HG03432 (cell line): ENCODE data around the gene CAPN12.

ENCODE experiments used
- ATAC-seq: cut with Tn5 transposase; IDR thresholded peaks from one replicate; pipeline ENCODE4 v1.9.1; 2021; ENCODE audit warnings: mild to moderate bottlenecking, moderate library complexity; ENCODE audit not compliant: unreplicated experiment

CAPN12 gene

DNA sequence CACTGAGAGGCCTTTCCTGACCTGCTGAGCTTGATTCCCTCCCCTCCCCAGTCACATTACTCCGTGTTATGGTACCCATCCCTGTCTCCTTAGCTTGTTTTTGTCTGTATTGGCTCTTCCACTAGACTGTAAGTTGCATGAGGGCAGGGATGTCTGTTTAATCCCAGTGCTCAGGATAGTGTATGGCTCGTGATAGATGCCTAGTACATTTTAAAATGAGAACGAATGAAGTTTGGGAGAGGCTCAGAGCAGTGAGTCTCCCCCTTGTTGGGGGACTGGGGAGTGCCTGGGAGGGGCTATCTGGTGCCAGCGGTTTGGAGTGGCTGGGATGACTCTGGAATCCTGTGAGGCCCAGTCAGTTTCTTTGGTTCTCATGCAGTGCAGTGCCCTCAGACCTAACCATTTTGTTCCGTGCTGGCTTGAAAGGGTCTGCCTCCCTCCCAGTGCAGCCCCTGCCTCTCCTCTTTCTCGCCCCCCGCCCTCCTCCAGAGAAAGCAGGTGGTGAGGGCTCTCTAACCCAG, 61.3 kb downstream of the CAPN12 start:
- no peak for ATAC-seq

DNA sequence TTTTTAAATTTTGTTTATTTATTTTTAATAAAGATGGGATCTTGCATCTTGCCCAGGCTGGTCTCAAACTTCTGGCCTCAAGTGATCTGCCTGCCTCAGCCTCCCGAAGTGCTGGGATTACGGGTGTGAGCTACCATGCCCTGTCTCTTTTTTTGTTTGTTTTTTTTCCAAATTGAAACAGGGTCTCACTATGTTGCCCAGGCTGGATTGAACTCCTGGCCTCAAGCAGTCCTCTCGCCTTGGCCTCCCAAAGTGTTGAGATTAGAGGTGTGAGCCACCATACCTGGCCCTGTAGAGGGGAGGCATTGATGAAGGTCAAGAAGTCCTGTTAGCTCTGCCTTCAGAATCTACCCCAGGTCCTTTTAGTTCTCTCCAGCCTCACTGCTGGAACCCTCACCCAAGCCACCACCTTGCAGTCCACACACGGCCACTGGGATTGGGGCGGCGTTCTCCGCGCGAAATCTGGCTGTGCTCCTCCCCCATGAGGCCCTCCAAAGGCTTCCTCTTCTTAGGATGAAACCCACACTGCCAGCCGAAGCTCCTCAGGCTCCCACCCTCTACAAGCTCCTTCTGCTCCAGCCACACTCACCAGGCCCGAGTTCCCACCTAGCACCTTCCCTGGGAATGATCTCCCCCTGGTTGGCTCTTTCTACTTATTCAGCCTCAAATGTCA, 61.9 kb downstream of the CAPN12 start:
- ATAC-seq = no peak
